Stimulated activated CD4-positive, alpha-beta T cell treated with anti-CD3 and anti-CD28 coated beads, TNF-alpha, amount 100 ng/mL, for 24 hours (primary cell): ENCODE results near the gene AKR1D1.
"Not testable (repeated sequence)": the region's sequence is repeated elsewhere in the genome, so short reads cannot be mapped to it uniquely, and the experiment has no call there.

ENCODE experiments used
- DNase-seq, 3 experiments: peaks; one replicate each; pipeline ENCODE4 v3.0.0-alpha.2; 2020; ENCODE audit warnings: low read depth in 3 of 3

Gene AKR1D1, protein sequence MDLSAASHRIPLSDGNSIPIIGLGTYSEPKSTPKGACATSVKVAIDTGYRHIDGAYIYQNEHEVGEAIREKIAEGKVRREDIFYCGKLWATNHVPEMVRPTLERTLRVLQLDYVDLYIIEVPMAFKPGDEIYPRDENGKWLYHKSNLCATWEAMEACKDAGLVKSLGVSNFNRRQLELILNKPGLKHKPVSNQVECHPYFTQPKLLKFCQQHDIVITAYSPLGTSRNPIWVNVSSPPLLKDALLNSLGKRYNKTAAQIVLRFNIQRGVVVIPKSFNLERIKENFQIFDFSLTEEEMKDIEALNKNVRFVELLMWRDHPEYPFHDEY

DNA sequence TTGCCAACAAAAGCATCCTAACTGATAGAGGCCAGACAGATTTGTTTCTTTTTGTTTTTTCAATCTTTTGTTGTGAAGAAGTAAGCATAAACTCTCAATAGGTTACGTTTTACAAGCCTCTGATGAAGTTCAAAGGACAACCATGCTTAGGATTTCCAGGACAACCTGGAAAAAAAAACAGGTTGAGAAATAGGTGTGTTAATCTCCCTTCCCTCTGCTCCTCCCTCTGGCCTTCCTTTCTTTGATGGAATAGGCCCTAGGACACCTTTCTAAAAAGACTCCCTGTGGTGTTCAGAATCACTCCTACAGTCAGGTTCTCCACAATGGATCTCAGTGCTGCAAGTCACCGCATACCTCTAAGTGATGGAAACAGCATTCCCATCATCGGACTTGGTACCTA lies at the start of gene AKR1D1:
TSS of gene AKR1D1 (plus strand) at position 264 of the 400 bp plus-strand sequence. CDS start at position 324, 60 bp downstream.
- DNase-seq = no peak

GRCh38 chr7:138027100-138027499 lies 49.2 kb upstream of the AKR1D1 start:
- DNase-seq = no peak

DNA sequence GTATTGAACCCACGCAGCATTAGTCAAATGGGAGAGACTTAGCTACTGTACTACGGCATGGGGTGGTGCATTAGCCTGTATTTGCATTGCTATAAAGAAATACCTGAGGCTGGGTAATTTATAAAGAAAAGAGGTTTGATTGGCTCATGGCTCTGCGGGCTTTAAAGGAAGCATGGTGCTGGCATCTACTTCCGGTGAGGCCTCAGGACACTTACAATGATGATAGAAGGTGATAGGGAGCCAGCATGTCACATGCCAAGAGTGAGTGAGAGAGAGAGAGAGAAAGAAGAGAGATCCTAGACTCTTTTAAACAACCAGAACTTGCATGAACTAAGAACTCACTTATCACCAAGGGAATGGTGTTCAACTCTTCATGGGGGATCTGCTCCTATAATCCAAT lies 47.1 kb upstream of the AKR1D1 start:
- DNase-seq = no peak

DNA sequence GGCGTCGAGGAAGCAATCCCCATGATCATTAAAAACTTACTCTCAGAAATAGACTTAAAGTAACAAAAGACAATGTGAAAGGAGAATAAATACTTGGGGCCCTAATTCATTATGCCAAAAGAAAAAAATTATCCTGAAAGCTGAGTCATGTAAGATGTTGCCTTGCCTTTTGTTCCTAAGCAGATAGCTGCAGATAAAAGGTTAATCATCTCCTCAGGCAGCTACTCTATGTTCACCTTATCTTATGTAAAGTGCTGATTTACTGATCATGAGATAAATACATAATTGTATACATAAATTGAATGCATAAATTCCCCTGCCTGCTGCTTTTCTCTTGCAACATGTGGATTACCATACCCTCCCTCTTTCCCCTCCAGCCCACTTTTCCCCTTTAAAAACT lies 46.3 kb upstream of the AKR1D1 start:
- DNase-seq = no peak

DNA sequence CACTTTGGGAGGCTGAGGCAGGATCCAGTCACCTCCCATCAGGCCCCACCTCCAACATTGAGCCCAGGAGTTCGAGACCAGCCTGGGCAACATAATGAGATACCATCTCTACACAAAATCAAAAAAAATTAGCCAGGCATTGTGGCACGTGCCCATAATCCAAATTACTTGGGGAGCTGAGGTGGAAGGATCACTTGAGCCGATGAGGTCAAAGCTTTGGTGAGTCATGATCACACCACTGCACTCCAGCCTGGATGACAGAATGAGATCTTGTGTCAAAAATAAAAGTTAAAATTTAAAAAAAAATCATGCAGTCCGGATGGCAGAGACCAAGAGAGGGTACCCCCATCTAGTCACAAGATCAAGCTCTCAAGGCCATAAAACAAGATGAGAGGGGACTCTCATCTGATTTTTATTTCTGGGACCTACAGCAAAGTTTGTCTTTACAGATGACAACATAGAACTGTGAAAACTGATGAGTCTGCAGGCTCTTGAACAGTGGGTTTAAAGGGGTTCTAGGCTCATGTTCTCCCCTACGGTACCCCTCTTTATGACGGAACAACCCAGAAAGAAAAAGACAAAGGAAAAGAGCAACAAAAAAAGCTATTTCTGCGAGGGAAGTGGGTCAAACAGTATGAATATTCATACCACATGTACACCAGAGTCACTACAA lies 45.4 kb upstream of the AKR1D1 start:
- DNase-seq = no peak

DNA sequence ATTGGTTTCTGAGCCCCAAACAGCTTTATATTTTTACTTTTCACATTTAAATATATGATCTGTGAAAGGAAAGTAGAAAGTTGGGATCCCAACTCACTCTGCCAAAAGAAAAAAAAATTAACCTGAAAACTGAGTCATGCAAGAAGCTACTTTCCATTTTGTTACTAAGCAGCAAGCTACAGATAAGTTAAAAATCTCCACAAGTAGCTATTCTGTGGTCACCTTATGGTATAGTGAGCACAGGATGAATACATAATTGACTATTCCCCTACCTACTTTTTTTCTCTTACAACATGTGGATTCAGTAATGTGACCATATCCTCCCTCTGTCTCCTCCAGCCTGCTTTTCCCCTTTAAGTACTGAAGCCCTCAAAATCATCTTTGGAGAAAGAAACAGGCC lies 44.1 kb upstream of the AKR1D1 start:
- DNase-seq = no peak

GRCh38 chr7:138032770-138033169 lies 43.5 kb upstream of the AKR1D1 start:
- DNase-seq = no peak

DNA sequence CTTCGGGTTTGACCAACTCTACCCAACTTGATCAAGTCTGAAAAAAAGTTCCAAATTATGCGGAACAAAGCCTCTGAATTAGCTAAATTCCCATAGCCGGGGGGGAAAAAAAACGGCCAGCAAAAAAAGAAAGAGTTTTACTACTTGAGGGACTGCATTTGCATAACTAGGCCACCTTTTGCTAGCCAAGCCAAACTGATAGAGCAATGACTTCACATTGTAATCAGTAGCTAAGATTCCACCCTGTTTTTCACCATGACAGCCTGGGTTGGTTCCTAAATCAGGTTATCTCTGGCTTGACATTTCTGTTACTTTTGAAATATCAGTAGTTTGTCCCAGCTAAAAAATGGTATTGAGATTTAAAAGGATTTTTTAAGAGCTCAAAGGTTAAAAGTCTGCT lies 43.0 kb upstream of the AKR1D1 start:
- DNase-seq = no peak

GRCh38 chr7:138036135-138036534 lies 40.1 kb upstream of the AKR1D1 start:
- DNase-seq = no peak

DNA sequence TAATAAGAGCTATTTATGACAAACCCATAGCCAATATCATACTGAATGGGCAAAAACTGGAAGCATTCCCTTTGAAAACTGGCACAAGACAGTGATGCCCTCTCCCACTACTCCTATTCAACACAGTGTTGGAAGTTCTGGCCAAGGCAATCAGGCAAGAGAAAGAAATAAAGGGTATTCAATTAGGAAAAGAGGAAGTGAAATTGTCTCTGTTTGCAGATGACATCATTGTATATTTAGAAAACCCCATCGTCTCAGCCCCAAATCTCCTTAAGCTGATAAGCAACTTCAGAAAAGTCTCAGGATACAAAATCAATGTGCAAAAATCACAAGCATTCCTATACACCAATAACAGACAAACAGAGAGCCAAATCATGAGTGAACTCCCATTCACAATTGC lies 36.2 kb upstream of the AKR1D1 start:
- not testable (repeated sequence) for DNase-seq

DNA sequence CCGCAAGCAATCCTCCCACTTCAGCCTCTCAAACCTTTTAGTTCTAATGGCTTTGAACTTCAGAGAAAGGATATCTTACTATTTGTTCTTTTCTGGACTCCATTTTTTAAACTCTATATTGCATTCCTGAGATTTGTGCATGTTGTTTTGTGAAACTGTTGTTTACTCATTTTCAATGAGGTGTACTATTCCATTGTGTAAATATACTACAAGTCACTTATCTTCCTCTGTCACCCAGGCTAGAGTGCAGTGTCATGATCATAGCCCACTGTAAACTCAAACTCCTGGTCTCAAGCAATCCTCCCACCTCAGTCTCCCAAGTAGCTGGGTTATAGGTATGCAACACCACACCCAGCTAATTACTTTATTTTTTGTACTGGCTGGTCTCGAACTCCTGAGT lies 31.4 kb upstream of the AKR1D1 start:
- no peak for DNase-seq

- DNase-seq = no peak
These were observed 28.4 kb upstream of the AKR1D1 start for GRCh38 chr7:138047907-138048306.

GRCh38 chr7:138049505-138050116 lies 26.6 kb upstream of the AKR1D1 start:
- DNase-seq = no peak

DNA sequence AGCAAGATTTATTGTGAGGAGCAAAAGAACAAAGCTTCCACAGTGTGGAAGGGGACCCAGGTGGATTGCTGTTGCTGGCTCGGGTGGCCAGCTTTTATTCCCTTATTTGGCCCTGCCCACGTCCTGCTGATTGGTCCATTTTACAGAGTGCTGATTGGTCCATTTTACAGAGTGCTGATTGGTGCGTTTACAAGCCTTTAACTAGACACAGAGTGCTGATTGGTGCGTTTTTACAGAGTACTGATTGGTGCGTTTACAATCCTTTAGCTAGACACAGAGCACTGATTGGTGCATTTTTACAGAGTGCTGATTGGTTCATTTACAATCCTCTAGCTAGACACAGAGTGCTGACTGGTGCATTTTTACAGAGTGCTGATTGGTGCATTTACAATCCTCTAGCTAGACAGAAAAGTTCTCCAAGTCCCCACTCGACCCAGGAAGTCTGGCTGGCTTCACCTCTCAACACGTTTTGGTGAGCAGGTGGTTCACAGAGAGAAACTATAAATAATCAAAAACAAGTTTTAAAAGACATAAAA lies 24.5 kb upstream of the AKR1D1 start:
- not testable (repeated sequence) for DNase-seq

- DNase-seq = no peak
These were observed 23.6 kb upstream of the AKR1D1 start for GRCh38 chr7:138052696-138053095.

DNA sequence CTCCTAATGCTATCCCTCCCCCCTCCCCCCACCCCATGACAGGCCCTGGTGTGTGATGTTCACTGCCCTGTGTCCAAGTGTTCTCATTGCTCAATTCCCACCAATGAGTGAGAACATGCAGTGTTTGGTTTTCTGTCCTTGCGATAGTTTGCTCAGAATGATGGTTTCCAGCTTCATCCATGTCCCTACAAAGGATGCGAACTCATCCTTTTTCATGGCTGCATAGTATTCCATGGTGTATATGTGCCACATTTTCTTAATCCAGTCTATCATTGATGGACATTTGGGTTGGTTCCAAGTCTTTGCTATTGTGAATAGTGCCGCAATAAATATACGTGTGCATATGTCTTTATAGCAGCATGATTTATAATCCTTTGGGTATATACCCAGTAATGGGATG lies 20.6 kb upstream of the AKR1D1 start:
- DNase-seq = not testable (repeated sequence)

DNA sequence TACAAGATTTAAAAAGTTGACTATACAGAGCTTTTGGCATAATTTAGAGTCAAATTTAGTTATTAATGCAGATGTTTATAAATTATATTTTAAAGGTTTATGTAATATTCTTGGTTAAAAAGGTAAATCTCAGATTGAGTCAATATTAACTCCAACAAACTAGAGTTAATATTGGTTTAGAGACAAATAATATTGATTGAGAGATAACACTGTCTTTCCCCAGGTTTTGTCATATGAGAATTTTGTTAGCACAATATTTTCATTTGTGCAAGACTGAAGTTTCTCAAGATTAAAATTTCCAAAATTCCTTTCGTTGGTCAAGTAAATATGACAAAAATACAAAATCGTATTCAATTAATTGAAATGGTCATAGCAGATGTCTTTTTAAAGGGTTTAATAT lies 12.9 kb upstream of the AKR1D1 start:
- no peak for DNase-seq

DNA sequence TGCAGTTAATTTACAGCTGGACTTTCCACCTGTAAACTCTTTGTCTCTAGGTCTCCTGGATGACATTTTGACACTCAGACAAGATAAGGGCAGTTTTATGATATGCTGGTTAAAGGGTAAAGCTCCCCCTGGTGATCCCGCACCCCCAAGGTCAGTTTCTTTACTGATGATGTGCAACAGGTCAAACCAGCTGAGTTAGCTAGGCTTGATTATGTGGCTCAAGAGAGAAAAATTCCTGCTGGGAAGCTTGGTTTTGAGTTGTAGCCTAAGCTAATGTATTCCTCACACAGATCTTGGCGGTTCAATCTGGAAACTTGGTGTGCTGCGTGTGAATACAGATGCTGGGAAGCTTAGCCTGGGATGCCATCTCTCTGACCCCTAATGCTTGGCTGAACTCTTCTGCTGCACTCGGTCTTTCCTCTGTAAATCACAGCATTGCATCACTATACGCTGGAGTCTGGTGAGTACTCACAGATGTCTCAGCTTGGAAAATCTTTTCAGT lies 11.4 kb upstream of the AKR1D1 start:
- no peak for DNase-seq

GRCh38 chr7:138065827-138066226 lies 10.4 kb upstream of the AKR1D1 start:
- no peak for DNase-seq

DNA sequence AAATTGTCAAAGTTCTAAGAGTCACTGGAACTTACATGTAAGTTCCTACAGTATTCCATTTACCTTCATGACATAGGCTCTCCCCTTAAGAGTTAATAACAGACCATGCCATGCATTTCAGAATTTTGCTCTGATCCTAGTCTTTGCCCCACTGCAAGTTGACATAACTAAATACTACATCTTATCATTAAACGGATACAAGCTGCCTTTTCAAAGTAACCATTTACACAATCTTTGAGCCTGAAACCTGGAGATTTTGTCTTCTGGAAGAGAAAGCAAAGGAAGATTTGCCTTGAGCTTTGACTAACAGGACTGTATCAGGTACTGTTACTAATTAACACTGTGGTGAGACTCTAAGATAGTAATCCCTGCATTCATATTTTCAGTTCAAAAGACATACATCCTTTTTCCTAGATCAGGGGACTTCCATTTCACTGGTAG lies 9.3 kb upstream of the AKR1D1 start:
- no peak for DNase-seq

DNA sequence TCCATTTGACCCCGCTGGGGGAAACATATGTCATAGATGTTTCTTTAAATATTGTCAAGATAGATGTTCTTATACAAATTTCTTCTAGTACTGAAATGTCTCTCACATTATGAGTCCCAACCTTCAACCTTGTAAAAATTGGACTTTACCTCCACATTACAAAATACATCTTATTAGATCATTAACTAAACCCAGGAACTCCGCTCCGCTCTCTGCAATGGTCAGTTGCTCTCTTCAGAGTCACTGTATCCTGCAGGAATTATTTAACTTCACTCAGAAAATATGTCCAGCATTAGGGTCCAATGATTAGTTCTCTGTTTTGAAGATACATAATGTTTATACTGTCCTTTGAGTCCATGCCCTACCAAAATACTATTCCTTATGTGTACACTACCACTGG lies 8.5 kb upstream of the AKR1D1 start:
- DNase-seq = no peak

DNA sequence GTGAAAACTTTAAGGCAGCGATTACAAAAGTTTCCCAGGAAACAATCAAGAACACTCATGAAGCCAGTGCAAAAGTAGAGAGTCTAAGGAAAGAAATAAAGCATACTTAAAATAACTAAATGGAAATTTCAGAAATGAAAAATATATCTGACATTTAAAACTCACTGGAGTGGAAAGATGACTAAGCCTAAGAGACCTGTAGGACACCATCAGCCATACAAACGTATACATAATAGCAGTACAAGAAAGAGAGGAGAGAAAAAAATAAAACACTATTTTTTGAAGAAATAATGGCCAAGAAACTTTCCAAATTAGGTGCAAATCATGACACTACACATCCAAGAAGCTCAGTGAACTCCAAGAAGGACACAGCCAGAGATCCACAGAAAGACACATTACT lies 5.4 kb upstream of the AKR1D1 start:
- no peak for DNase-seq

DNA sequence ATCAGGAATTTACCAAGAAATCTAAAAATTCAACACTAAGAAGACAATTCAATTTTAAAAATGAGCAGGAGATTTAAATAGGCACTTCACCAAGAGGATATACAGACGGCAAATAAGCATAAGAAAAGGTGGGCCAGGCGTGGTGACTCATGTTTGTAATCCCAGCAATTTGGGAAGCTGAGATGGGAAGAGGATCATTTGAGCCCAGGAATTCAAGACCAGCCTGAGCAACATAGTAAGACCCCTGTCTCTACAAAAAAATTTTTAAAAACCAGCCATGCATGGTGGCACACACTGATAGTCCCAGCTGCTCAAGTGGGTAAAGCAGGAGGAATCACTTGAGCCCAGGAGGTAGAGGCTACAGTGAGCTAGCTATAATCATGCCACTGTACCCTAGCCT lies 3.5 kb upstream of the AKR1D1 start:
- no peak for DNase-seq
